SU-DHL-6 (cell line): ENCODE results near the gene ADGRB3.
"Not testable (repeated sequence)": the region's sequence is repeated elsewhere in the genome, so short reads cannot be mapped to it uniquely, and the experiment has no call there.

ENCODE experiments used
- H2AFZ ChIP-seq: fragments of 200-600 bp; sonication (generic); 2 replicates; pipeline ENCODE4 v1.6.1; 2014; ENCODE audit warnings: low read depth, mild to moderate bottlenecking, moderate library complexity, mixed read lengths, antibody characterized with exemption, low read length; ENCODE audit not compliant: severe bottlenecking
- H3F3A ChIP-seq: fragments of 200-600 bp; shearing (Covaris generic); 2 replicates; pipeline ENCODE4 v1.6.0; 2016; ENCODE audit warnings: antibody characterized with exemption, mild to moderate bottlenecking; ENCODE audit not compliant: insufficient read depth
- H3K27ac ChIP-seq: fragments of 200-600 bp; sonication (generic); 2 replicates; pipeline ENCODE4 v1.5.1; 2016; ENCODE audit warnings: low read depth, mild to moderate bottlenecking, low read length, moderate library complexity, mixed read lengths
- H3K27me3 ChIP-seq: fragments of 200-600 bp; sonication (generic), shearing (Covaris generic); 2 replicates; pipeline ENCODE4 v1.6.0; 2014; ENCODE audit warnings: mild to moderate bottlenecking, low read length
- H3K36me3 ChIP-seq: fragments of 200-600 bp; sonication (generic); 2 replicates; pipeline ENCODE4 v1.6.1; 2014; ENCODE audit warnings: mild to moderate bottlenecking, low read length, mixed read lengths
- H3K4me2 ChIP-seq: fragments of 300-600, 200-600 bp; shearing (Covaris generic), sonication (generic); 2 replicates; pipeline ENCODE4 v1.6.0; 2014; ENCODE audit warnings: low read length, low read depth, mild to moderate bottlenecking; ENCODE audit not compliant: poor library complexity, severe bottlenecking
- H3K4me3 ChIP-seq: fragments of 200-600 bp; sonication (generic); 2 replicates; pipeline ENCODE4 v1.5.1; 2014; ENCODE audit warnings: antibody characterized with exemption, low read length, mild to moderate bottlenecking, mixed read lengths; ENCODE audit not compliant: insufficient read depth, poor library complexity, severe bottlenecking
- H3K79me2 ChIP-seq: fragments of 200-600 bp; sonication (generic); 2 replicates; pipeline ENCODE4 v1.6.1; 2014; ENCODE audit warnings: mild to moderate bottlenecking, low read length, moderate library complexity; ENCODE audit not compliant: insufficient read depth
- H3K9ac ChIP-seq: fragments of 200-600 bp; sonication (generic); 2 replicates; pipeline ENCODE4 v1.7.0; 2014; ENCODE audit warnings: mild to moderate bottlenecking, low read length
- H3K9me2 ChIP-seq: fragments of 200-600 bp; sonication (generic); replicated peaks from 2 replicates; pipeline ENCODE4 v1.6.1; 2014; ENCODE audit warnings: low read length; ENCODE audit not compliant: insufficient read depth
- H3K9me3 ChIP-seq: fragments of 200-600 bp; sonication (generic); 2 replicates; pipeline ENCODE4 v1.6.1; 2014; ENCODE audit warnings: low read length, mixed read lengths; ENCODE audit not compliant: insufficient read depth
- H4K20me1 ChIP-seq: fragments of 200-600 bp; sonication (generic); 2 replicates; pipeline ENCODE4 v1.6.1; 2014; ENCODE audit warnings: low read depth, mild to moderate bottlenecking, antibody characterized with exemption, low read length, moderate library complexity, mixed read lengths
- EZH2phosphoT487 ChIP-seq: fragments of 200-600 bp; sonication (generic), shearing (Covaris generic); conservative IDR thresholded peaks from 2 replicates; pipeline ENCODE4 v1.6.1; 2018; ENCODE audit warnings: mild to moderate bottlenecking, antibody characterized with exemption, low read length, moderate library complexity, mixed read lengths
- TF ChIP-seq, protein P1 (sequence below): fragments of 200-600 bp; sonication (generic); IDR thresholded peaks from one replicate; pipeline ENCODE4 v1.5.1; 2017; ENCODE audit warnings: antibody characterized with exemption, mild to moderate bottlenecking, low read length, moderate library complexity; ENCODE audit not compliant: insufficient read depth, poor library complexity, severe bottlenecking

The ADGRB3 gene

DNA sequence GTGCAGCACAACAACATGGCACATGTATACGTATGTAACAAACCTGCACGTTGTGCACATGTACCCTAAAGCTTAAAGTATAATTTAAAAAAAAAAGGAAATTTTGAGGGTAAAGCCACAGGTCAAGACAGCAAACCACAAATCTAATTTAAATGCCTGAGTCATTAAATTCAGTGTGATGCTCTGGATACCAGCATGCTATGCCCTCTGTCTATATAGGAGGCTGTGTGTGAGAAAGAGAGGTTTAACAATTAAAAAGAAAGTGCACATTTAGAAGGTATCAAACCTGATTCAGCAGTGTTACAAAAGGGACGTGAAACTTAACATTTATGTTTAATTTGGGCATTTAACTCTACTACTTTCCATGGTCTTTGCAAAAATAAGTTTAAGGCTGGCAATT is 276.3 kb downstream of the ADGRB3 start:
- no peak for TF ChIP-seq EZH2phosphoT487
- TF ChIP-seq, protein P1, sequence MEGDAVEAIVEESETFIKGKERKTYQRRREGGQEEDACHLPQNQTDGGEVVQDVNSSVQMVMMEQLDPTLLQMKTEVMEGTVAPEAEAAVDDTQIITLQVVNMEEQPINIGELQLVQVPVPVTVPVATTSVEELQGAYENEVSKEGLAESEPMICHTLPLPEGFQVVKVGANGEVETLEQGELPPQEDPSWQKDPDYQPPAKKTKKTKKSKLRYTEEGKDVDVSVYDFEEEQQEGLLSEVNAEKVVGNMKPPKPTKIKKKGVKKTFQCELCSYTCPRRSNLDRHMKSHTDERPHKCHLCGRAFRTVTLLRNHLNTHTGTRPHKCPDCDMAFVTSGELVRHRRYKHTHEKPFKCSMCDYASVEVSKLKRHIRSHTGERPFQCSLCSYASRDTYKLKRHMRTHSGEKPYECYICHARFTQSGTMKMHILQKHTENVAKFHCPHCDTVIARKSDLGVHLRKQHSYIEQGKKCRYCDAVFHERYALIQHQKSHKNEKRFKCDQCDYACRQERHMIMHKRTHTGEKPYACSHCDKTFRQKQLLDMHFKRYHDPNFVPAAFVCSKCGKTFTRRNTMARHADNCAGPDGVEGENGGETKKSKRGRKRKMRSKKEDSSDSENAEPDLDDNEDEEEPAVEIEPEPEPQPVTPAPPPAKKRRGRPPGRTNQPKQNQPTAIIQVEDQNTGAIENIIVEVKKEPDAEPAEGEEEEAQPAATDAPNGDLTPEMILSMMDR: no peak
- Histone ChIP-seq H2AFZ (no peak overlapping the region), H4K20me1 (no peaks in the 10 kb centered on the region), H3K9me3 (no peaks in the 10 kb centered on the region), H3K36me3 (no peaks in the 10 kb centered on the region), H3K27ac (no peak overlapping the region), H3F3A (no peaks in the 10 kb centered on the region), H3K9ac (no peak overlapping the region), H3K4me2 (no peak overlapping the region), H3K9me2 (no peaks in the 10 kb centered on the region), H3K4me3 (no peak overlapping the region), H3K27me3 (no peaks in the 10 kb centered on the region), H3K79me2 (no peaks in the 10 kb centered on the region)

DNA sequence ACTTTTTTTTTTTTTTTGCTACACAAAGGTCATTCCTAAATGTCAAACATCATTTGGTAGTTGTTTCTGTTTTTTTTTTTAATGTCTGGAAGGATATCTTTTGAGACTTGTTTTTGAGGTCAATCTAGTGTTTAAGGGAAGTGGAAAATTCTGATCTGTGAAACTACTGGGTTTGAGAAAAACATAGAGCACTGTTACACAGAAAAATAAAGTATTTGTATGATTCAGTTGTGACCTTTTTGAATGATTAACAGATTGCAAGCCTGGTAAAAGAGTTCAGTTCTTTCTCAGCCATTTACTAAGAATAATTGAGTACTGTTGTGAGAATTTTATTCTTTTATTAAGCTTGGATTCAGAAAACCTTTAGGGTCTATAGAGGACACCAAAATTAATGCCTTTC is 276.7 kb downstream of the ADGRB3 start:
- Histone ChIP-seq H3K36me3 (no peaks in the 10 kb centered on the region), H3K79me2 (no peaks in the 10 kb centered on the region)

DNA sequence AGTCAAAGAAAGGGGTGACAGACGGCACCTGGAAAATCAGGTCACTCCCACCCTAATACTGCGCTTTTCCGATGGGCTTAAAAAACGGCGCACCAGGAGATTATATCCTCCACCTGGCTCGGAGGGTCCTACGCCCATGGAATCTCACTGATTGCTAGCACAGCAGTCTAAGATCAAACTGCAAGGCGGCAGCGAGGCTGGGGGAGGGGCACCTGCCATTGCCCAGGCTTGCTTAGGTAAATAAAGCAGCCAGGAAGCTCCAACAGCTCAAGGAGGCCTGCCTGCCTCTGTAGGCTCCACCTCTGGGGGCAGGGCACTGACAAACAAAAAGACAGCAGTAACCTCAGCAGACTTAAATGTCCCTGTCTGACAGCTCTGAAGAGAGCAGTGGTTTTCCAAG is 277.7 kb downstream of the ADGRB3 start:
- not testable (repeated sequence) for H3K27ac ChIP-seq, H3K4me2 ChIP-seq, H3K79me2 ChIP-seq, H3F3A ChIP-seq, H2AFZ ChIP-seq, H3K27me3 ChIP-seq, H3K36me3 ChIP-seq, H3K9me3 ChIP-seq, H3K9me2 ChIP-seq, H3K9ac ChIP-seq, H3K4me3 ChIP-seq, H4K20me1 ChIP-seq

More for the DNA sequence above, 276.7 kb downstream of the ADGRB3 start:
- no peaks in the 10 kb centered on the region for H4K20me1 ChIP-seq
- no peaks in the 10 kb centered on the region for H3K9me2 ChIP-seq
- no peaks in the 10 kb centered on the region for H3F3A ChIP-seq
- TF ChIP-seq EZH2phosphoT487: no peak
- TF ChIP-seq, protein P1: no peak
- H3K9me3 ChIP-seq: no peaks in the 10 kb centered on the region
- no peak overlapping the region for H3K27ac ChIP-seq
- no peak overlapping the region for H3K9ac ChIP-seq
- no peak overlapping the region for H2AFZ ChIP-seq
- no peaks in the 10 kb centered on the region for H3K27me3 ChIP-seq
- no peak overlapping the region for H3K4me2 ChIP-seq
- H3K4me3 ChIP-seq: no peak overlapping the region

DNA sequence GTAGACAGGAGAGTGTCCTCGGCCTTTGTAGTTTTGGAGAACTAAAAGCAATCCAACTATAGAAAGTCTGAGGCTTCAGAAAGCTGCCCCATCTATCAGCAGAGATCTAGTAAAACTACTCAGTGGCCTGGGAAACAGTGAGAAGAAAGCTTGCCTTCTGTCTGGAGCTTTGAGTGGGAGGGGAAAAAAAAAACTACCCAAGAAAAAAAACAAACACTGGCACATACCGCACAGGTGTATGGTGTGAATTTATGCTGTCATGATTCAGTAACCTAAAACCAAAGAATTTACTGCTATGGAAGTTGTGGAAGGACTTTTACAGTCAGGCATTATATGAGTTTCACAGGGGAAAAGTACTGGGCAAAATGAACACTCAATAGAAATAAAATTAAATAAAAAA is 280.5 kb downstream of the ADGRB3 start:
- no peak overlapping the region for H3K4me3 ChIP-seq
- H3K27ac ChIP-seq: no peak overlapping the region
- H2AFZ ChIP-seq: no peak overlapping the region
- H3K27me3 ChIP-seq: no peaks in the 10 kb centered on the region
- H4K20me1 ChIP-seq: no peaks in the 10 kb centered on the region
- no peak overlapping the region for H3K9ac ChIP-seq
- no peaks in the 10 kb centered on the region for H3K9me3 ChIP-seq
- H3K9me2 ChIP-seq: no peaks in the 10 kb centered on the region
- H3K79me2 ChIP-seq: no peaks in the 10 kb centered on the region
- TF ChIP-seq, protein P1: no peak
- no peak for TF ChIP-seq EZH2phosphoT487
- no peaks in the 10 kb centered on the region for H3K36me3 ChIP-seq
- H3K4me2 ChIP-seq: no peak overlapping the region
- H3F3A ChIP-seq: no peaks in the 10 kb centered on the region
